Measurements from ENCODE around the gene CELF3. TPM values are rescaled to one million over a fixed set of nuclear protein-coding genes. Genes with fewer than 3 reads are reported as not detected.
"Not testable (repeated sequence)": the region's sequence is repeated elsewhere in the genome, so short reads cannot be mapped to it uniquely, and the experiment has no call there.

The CELF3 gene
- polyA plus RNA-seq, 6 donors from 2014 or later: not detected

- H3K9me3 Mint-ChIP-seq: no peaks in the 10 kb centered on the region
- no peak for ATAC-seq (ENCODE audit: low read depth in 2 of 2)
- peaks cover 2 to 3% of the 10 kb centered on the region in 2 donors for H3K36me3 Mint-ChIP-seq
- peaks cover 14 to 23% (median 22%) of the 10 kb centered on the region in 3 donors for H3K4me1 Mint-ChIP-seq
- H3K27ac Mint-ChIP-seq: no peak overlapping the region
- DNase-seq: no peak
- no peak overlapping the region for H3K4me3 Mint-ChIP-seq
- H3K27me3 Mint-ChIP-seq: peaks cover 0 to 9% (median 9%) of the 10 kb centered on the region in 3 donors
Observed at GRCh38 chr1:151705753-151706463, 10.7 kb downstream of the CELF3 start.

DNA sequence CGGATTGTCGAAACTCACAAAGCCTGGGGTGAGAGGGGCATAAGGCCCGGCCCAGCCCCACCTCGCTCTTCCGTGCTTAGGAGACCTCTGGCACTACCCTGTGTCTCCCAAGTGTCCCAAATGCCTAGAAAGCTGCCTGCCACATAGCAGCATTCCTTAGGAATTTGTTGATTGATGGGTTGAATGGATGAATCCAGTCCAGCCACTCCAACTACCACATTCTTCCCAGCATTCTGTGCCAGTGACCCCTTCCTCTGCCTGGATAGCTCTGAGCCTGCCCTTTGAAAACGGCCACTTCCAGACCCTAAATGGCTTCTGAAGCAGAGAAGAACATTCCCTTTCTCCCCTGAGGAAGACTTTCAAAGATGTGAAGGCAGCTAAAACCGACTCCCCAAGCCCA lies 11.5 kb downstream of the CELF3 start:
- H3K4me3 Mint-ChIP-seq: no peak overlapping the region
- peaks cover 0 to 9% (median 9%) of the 10 kb centered on the region in 3 donors for H3K27me3 Mint-ChIP-seq
- H3K9me3 Mint-ChIP-seq: no peaks in the 10 kb centered on the region
- peaks cover 14 to 23% (median 22%) of the 10 kb centered on the region in 3 donors for H3K4me1 Mint-ChIP-seq
- no peak overlapping the region for H3K27ac Mint-ChIP-seq
- H3K36me3 Mint-ChIP-seq: peaks cover 7 to 11% of the 10 kb centered on the region in 2 donors
- ATAC-seq (ENCODE audit: low read depth in 2 of 2) (no peak), DNase-seq (no peak)

- ATAC-seq (ENCODE audit: low read depth in 2 of 2) (no peak), DNase-seq (no peak)
- peaks cover 0 to 9% (median 8%) of the 10 kb centered on the region in 3 donors for H3K27me3 Mint-ChIP-seq
- no peaks in the 10 kb centered on the region for H3K9me3 Mint-ChIP-seq
- H3K36me3 Mint-ChIP-seq: peaks cover 16 to 20% of the 10 kb centered on the region in 2 donors
- no peak overlapping the region for H3K4me3 Mint-ChIP-seq
- peaks cover 14 to 25% (median 23%) of the 10 kb centered on the region in 3 donors for H3K4me1 Mint-ChIP-seq
- no peak overlapping the region for H3K27ac Mint-ChIP-seq
Observed at GRCh38 chr1:151704246-151704645, 12.4 kb downstream of the CELF3 start.

GRCh38 chr1:151703813-151704212 lies 12.8 kb downstream of the CELF3 start:
- Mint-ChIP-seq H3K9me3 (no peaks in the 10 kb centered on the region), H3K27me3 (peaks cover 0 to 9% (median 4%) of the 10 kb centered on the region in 3 donors), H3K36me3 (peaks cover 19 to 21% of the 10 kb centered on the region in 2 donors), H3K4me1 (peaks cover 14 to 25% (median 23%) of the 10 kb centered on the region in 3 donors), H3K4me3 (peak overlapping the region in 1 of 8 donors; percentile 68), H3K27ac (peak overlapping the region in 2 of 6 donors; percentile 34 to 97)
- ATAC-seq (ENCODE audit: low read depth in 2 of 2): no peak
- DNase-seq: no peak

DNA sequence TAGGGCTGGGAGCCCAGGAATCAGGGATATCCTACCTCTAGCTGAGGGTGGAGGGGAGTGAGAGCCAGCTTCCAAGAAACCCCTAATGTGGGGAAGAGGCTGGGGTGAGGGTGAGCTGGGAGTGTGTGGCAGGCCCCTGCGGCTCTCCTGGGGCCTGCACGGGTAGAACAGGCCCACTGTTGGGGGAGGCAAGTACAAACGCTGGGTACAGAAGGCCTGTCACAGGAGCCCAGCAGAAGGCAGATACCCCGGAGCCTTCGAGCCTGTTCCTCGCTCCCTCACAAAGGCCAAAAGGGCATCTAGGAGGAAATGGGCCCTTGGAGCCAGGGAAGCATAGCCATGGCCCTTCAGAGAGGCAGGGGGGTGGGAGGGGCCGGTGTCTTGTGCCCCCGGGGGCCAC lies 13.7 kb downstream of the CELF3 start:
- Mint-ChIP-seq H3K36me3 (peaks cover 21 to 23% of the 10 kb centered on the region in 2 donors), H3K4me3 (no peak overlapping the region), H3K4me1 (peaks cover 14 to 25% (median 23%) of the 10 kb centered on the region in 3 donors), H3K9me3 (no peaks in the 10 kb centered on the region), H3K27ac (peak overlapping the region in 2 of 6 donors; percentile 20 to 72), H3K27me3 (peaks cover 0 to 9% (median 0%) of the 10 kb centered on the region in 3 donors)
- no peak for ATAC-seq (ENCODE audit: low read depth in 2 of 2)
- DNase-seq: no peak

- H3K27ac Mint-ChIP-seq: no peak overlapping the region
- H3K4me1 Mint-ChIP-seq: peaks cover 13 to 20% (median 17%) of the 10 kb centered on the region in 3 donors
- peaks cover 27 to 28% of the 10 kb centered on the region in 2 donors for H3K36me3 Mint-ChIP-seq
- peaks cover 0 to 2% (median 0%) of the 10 kb centered on the region in 3 donors for H3K27me3 Mint-ChIP-seq
- no peak for ATAC-seq (ENCODE audit: low read depth in 2 of 2)
- H3K9me3 Mint-ChIP-seq: no peaks in the 10 kb centered on the region
- no peak overlapping the region for H3K4me3 Mint-ChIP-seq
- DNase-seq: no peak
Observed at GRCh38 chr1:151701515-151701914, 15.1 kb downstream of the CELF3 start.

DNA sequence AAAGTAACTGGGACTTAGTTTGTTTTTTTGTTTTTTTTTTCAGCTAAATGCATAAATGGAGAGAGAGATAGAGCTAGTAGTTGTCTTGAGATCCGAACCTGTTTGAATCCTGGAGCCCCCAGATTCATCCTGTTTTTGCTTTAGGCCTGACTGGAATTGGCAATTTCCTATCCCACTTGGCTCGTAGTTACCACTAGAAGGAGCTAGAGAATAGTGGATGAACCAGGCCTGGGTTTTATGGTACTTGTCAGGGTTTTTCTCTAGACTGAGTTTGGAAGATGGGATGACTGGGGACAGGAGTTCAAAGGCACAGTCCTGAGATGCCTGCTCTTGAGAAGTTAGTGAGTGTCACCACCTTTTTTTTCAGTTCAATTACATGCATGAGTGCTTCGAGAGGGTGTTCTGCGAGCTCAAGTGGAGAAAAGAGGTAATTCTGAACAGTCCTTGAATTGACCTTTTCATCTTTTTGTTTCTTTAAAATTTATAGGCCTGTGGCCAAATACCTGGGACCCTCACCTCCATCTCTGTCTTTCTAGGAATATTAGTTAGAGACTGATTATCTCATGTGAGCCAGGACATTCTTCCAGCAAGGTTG lies 23.4 kb downstream of the CELF3 start:
- Mint-ChIP-seq H3K27ac (no peak overlapping the region), H3K4me3 (no peak overlapping the region), H3K36me3 (peaks cover 14 to 34% of the 10 kb centered on the region in 2 donors), H3K9me3 (no peaks in the 10 kb centered on the region), H3K4me1 (peaks cover 0 to 5% (median 0%) of the 10 kb centered on the region in 3 donors), H3K27me3 (no peaks in the 10 kb centered on the region)
- ATAC-seq (ENCODE audit: low read depth in 2 of 2): no peak
- DNase-seq: no peak

DNA sequence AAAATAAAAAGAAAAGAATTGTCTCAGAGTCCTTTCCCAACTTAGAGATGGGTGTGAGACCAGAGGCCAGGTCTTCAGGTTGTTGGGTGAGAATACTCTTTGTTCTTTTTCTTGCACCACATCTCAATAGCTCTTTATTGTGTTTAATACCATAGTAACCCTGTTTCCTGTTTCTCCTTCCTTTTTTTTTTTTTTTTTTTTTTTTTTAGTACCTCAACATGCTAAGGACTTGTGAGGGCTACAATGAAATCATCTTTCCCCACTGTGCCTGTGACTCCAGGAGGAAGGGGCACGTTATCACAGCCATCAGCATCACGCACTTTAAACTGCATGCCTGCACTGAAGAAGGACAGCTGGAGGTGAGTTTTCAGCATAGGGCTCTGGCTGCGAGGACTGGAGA lies 24.4 kb downstream of the CELF3 start:
- ATAC-seq (ENCODE audit: low read depth in 2 of 2): no peak
- no peaks in the 10 kb centered on the region for H3K27me3 Mint-ChIP-seq
- no peak overlapping the region for H3K4me3 Mint-ChIP-seq
- H3K4me1 Mint-ChIP-seq: peaks cover 0 to 5% (median 0%) of the 10 kb centered on the region in 3 donors
- peak overlapping the region in 2 of 6 donors; percentile 44 to 88 for H3K27ac Mint-ChIP-seq
- H3K9me3 Mint-ChIP-seq: no peaks in the 10 kb centered on the region
- DNase-seq: no peak
- peaks cover 14 to 34% of the 10 kb centered on the region in 2 donors for H3K36me3 Mint-ChIP-seq

DNA sequence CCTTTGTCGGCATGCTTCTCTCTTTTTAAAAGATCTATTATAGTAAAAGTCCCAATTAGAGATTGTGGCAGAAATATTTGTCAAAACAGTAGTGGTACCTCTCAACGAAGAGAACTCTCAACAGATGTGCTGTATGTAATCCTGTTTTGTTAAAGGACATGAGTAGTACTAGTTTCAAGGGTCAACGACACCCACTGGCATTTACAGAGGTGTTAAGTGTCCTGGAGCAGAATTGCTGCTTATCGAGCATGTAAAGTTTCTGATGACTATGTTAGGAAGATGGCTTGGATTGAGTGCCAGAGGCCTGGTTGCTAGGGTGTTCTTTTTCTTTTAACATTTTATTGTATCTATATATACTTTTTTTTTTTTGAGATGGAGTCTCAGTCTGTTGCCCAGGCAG lies 27.1 kb downstream of the CELF3 start:
- DNase-seq (no peak), ATAC-seq (ENCODE audit: low read depth in 2 of 2) (no peak)
- peaks cover 13 to 20% of the 10 kb centered on the region in 2 donors for H3K36me3 Mint-ChIP-seq
- no peaks in the 10 kb centered on the region for H3K27me3 Mint-ChIP-seq
- peaks cover 0 to 5% (median 0%) of the 10 kb centered on the region in 3 donors for H3K4me1 Mint-ChIP-seq
- no peak overlapping the region for H3K4me3 Mint-ChIP-seq
- H3K27ac Mint-ChIP-seq: no peak overlapping the region
- H3K9me3 Mint-ChIP-seq: no peaks in the 10 kb centered on the region

DNA sequence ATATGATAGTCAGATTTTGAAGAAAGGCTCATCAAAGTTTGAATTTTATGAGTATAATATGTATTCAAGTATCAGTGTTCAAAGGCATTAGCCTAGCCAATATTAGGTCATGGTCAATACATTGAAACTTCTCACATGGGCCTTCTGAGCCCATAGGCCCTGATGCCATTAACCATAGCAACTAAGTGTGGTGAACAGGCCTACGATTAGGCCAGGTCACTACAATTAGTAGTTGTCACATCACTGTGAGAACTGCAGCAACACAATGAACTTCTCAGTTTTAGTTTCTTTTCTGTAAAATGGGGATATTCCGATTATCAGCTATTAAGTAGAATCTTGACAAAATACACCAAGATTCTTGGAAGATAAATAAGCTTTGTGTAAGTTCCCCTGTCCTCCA lies 30.0 kb downstream of the CELF3 start:
- DNase-seq: no peak
- H3K27ac Mint-ChIP-seq: no peak overlapping the region
- no peaks in the 10 kb centered on the region for H3K27me3 Mint-ChIP-seq
- H3K4me3 Mint-ChIP-seq: no peak overlapping the region
- peaks cover under 1 to 4% (median 3%) of the 10 kb centered on the region in 3 donors for H3K4me1 Mint-ChIP-seq
- no peaks in the 10 kb centered on the region for H3K9me3 Mint-ChIP-seq
- peaks cover 0 to 10% of the 10 kb centered on the region in 2 donors for H3K36me3 Mint-ChIP-seq
- no peak for ATAC-seq (ENCODE audit: low read depth in 2 of 2)

DNA sequence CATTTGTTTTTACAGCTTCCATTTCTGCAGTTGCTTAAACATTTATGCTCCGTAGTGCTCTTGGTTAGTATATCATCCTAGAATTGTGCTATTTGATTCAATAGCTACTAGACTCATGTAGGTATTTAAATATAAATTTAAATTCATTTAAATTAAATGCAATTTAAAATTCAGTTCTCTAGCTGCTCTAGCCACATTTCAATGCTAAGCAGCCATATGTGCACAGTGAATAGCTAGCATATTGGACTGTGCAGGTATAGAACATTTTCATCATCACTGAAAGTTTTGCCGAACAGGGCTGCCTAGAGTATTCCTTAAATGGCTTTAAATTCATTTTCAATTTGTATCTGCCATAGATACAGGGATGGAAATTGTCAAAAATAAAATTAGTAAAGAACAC lies 32.5 kb downstream of the CELF3 start:
- H3K27me3 Mint-ChIP-seq: no peaks in the 10 kb centered on the region
- ATAC-seq (ENCODE audit: low read depth in 2 of 2) (no peak), DNase-seq (no peak)
- peaks cover 0 to 18% of the 10 kb centered on the region in 2 donors for H3K36me3 Mint-ChIP-seq
- no peaks in the 10 kb centered on the region for H3K9me3 Mint-ChIP-seq
- no peak overlapping the region for H3K27ac Mint-ChIP-seq
- no peak overlapping the region for H3K4me3 Mint-ChIP-seq
- peaks cover 0 to 5% (median 4%) of the 10 kb centered on the region in 3 donors for H3K4me1 Mint-ChIP-seq

DNA sequence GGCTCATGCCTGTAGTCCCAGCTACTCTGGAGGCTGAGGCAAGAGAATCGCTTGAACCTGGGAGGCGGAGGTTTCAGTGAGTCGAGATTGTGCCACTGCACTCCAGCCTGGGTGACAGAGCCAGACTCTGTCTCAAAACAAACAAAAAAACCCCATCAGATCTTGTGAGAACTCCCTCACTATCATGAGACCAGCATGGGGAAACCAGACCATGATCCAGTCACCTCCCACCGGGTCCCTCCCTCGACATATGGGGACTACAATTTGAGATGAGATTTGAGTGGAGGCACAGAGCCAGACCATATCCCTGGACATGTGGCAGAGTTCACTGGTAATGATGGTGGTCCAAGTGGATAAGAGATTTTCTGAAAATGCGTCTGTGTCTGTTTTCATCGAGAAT lies 33.7 kb downstream of the CELF3 start:
- not testable (repeated sequence) for H3K27me3 Mint-ChIP-seq; H3K4me3 Mint-ChIP-seq; H3K9me3 Mint-ChIP-seq; ATAC-seq (ENCODE audit: low read depth in 2 of 2); DNase-seq; H3K4me1 Mint-ChIP-seq
- Mint-ChIP-seq H3K36me3 (peaks cover 0 to 22% of the 10 kb centered on the region in 2 donors), H3K27ac (peak overlapping the region in 1 of 6 donors; percentile 58)

- peaks cover 0 to 5% (median 4%) of the 10 kb centered on the region in 3 donors for H3K4me1 Mint-ChIP-seq
- no peaks in the 10 kb centered on the region for H3K27me3 Mint-ChIP-seq
- no peak overlapping the region for H3K27ac Mint-ChIP-seq
- DNase-seq (no peak), ATAC-seq (ENCODE audit: low read depth in 2 of 2) (no peak)
- H3K9me3 Mint-ChIP-seq: no peaks in the 10 kb centered on the region
- peaks cover 0 to 23% of the 10 kb centered on the region in 2 donors for H3K36me3 Mint-ChIP-seq
- H3K4me3 Mint-ChIP-seq: no peak overlapping the region
Observed at GRCh38 chr1:151681923-151682322, 34.7 kb downstream of the CELF3 start.

DNA sequence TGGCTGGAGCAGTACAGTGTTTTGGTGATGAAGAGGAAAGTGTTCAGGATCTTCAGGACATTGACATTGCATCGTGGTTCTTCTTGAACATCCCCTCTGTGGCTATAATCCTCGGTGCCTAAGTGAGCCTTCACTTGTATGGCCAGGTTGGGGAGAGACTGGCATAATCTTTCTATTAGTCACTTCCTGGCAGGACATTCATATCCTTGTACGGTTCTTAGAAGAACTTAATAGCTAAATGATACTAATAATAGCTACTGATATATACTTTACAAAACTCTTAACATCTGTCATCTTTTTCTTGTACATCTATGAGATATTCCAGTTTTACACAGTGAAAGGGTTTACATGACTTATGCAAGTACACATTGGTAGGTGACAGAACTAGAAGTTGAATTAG lies 35.8 kb downstream of the CELF3 start:
- H3K4me1 Mint-ChIP-seq: peaks cover 0 to 5% (median 4%) of the 10 kb centered on the region in 3 donors
- DNase-seq (no peak), ATAC-seq (ENCODE audit: low read depth in 2 of 2) (no peak)
- H3K36me3 Mint-ChIP-seq: peaks cover 0 to 19% of the 10 kb centered on the region in 2 donors
- no peaks in the 10 kb centered on the region for H3K27me3 Mint-ChIP-seq
- H3K4me3 Mint-ChIP-seq: no peak overlapping the region
- H3K9me3 Mint-ChIP-seq: no peaks in the 10 kb centered on the region
- H3K27ac Mint-ChIP-seq: peak overlapping the region in 1 of 6 donors; percentile 74
